OCI-LY1 (cell line): ENCODE results near the gene INO80E.

Experiments used
- CTCF ChIP-seq: fragments of 200-600 bp; sonication (generic), shearing (Covaris generic); IDR thresholded peaks from 2 replicates; pipeline ENCODE4 v1.5.1; 2017; ENCODE audit warnings: mild to moderate bottlenecking, antibody characterized with exemption, low read length, moderate library complexity, mixed read lengths
- EZH2 ChIP-seq: fragments of 200-600 bp; sonication (generic), shearing (Covaris generic); IDR thresholded peaks from 2 replicates; pipeline ENCODE4 v1.8.0; 2017; ENCODE audit warnings: borderline replicate concordance, mixed run types, mild to moderate bottlenecking, antibody characterized with exemption, low read length, moderate library complexity, mixed read lengths

- TF ChIP-seq CTCF (no peak), EZH2 (no peak)
Observed at GRCh38 chr16:30011714-30012504, 15.9 kb downstream of the INO80E start.
